HG02885 (cell line): Measurements from ENCODE around the gene GRID1.
"Not testable (repeated sequence)": the region's sequence is repeated elsewhere in the genome, so short reads cannot be mapped to it uniquely, and the experiment has no call there.

Source experiments
- ATAC-seq: cut with Tn5 transposase; IDR thresholded peaks from one replicate; pipeline ENCODE4 v1.9.1; 2021; ENCODE audit warnings: mild to moderate bottlenecking; ENCODE audit not compliant: unreplicated experiment, poor library complexity

Gene GRID1

DNA sequence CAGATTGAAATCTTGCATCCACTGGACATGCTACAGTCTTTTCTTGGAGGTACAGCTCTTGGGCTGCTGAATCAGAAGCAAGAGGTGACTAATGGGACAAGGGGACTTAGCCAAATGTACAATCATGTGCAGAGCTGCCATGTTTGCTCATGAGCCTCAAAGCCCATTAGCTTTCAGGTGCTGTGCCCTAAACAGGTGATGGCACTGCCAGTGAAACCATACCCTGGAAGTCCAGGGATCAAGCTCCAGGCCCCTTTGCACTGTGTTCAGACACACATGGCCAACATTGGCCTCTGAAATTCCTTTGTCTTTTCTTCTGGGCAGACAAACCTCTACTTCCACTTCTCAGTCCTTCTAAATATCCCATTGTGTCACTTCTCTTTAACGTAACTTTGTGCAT is 328.2 kb downstream of the GRID1 start:
- ATAC-seq = no peak

DNA sequence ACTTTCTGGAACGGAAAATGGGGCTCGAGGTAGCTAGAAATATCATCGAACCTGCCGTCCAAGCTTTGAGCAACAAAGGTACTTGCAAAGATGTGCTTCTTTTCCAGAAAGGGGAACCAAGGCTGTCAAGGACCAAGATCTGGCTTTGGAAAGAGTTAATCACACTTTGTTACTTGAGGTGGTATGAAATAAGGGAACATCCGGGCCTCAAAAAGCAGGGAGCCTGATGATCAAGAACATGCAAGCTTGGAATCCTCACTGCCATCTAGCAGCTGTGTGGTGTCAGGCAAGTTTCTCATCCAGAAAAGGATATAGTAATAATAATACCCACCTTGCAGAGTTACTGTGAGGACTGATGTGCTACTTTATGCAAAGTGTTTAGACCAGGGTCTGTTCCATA is 329.5 kb downstream of the GRID1 start:
- no peak for ATAC-seq

DNA sequence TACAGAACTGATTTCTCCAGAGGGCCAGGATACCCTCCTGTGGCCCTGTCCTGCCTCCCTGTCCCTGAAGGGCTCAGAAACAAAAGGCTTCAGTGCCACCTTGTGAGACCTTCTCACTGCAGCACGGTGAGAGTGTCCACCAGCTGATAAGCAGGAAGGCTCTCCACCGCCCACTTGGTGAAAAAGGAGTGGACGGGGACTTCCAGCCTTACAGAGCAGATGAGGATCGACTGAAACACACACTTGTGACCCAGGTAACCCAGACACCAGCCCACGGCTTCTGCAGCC is 330.1 kb downstream of the GRID1 start:
- no peak for ATAC-seq

DNA sequence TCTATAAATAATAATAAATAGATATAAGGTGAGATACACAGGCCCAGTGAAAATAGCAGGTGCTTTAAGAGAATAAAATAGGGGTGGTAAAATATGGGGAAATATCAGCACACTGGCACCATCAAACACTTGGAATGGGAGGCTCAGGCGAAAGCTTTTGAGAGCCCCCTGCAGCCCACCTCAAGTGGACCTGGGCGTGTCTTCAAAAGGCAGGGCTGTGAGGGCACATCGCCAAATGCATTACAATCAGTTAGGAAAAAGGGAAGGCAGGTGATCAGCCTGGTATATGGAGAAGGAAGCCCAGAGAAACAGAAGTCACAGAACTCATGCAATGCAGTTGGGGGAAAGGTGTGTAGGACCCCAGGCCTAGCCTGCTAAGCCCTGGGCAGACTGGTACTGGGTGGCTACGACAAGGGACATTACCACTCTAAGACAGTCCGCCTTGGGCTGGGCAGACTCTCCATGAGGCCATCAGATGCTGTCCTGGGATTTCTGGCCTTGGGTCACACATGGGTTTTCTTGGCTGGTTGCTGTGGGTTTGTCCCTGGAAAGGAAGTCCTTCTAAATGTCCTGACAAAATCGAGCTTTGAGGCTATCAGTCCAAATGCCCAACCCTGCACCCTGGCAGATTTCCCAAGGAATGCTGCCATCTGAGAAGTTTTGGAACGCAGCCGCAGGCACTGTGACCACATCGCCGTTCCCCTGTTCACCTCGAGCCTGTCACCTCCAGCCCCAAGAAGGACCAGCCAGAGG is 330.6 kb downstream of the GRID1 start:
- ATAC-seq = no peak

DNA sequence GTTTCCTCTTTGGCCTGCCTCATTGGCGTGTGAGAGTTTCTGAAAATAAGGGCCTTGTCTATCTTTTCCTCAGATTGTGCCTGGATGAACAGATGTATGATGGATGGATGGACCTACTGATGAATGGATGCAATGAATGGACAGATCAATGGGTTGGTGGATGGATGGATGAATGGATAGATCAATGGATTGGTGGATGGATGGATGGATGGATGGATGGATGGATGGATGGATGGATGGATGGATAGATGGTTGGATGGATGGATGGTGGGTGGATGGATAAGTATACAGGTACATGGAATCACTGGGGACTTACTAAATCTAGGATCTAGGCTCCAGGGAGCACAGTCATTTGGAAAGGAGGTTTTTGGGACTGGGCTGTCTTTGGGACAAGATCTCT is 331.9 kb downstream of the GRID1 start:
- no peak for ATAC-seq

DNA sequence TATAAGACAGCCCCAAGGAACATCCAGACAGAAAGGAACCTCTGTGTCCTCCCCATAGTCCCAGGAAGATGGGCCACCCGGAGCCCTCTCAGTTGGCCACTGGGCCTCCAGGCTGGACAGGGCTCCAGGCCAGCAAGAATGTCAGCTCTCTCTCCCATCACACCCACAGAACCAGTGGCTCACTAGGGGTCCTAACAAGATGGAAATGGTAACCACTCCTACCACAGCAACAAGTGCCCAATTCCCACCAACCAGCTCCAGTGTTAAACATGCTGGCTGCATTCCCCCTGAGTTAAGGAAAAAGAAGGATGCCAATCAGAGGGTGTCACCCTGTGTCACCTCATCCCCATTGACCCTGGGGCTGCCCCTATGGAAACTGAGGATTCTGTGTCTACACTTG is 333.0 kb downstream of the GRID1 start:
- ATAC-seq = no peak

DNA sequence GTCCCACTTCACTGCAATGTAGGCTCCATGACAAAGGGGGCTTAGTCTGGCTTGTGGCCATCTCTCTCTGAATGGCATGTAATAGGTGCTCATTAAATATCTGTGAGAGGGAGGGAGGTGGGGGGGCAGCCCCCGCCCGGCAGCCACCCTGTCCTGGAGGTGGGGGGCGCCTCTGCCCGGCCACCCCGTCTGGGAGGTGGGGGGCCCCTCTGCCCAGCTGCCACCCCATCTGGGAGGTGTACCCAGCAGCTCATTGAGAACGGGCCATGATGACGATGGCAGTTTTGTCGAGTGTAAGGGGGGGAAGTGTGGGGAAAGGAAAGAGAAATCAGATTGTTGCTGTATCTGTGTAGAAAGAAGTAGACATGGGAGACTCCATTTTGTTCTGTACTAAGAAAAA is 334.5 kb downstream of the GRID1 start:
- not testable (repeated sequence) for ATAC-seq

DNA sequence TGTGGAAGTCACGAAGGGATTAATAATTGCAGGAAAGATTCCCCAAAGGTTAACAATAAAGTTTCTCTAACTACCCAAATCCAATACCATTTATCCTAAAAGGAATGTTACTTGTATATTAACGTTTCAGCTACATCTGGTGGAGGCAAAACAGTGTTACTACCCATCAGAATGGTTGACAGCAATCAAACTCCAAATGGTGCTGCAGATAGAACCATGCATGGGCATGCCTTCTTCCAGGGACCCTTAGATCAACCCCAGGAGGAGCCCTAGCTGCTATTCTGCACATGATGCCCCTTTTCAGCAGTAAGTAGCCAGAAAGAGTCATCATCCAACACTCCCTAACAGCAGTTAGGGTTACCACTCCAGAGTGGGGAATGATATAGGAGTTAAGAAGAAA is 336.3 kb downstream of the GRID1 start:
- no peak for ATAC-seq

DNA sequence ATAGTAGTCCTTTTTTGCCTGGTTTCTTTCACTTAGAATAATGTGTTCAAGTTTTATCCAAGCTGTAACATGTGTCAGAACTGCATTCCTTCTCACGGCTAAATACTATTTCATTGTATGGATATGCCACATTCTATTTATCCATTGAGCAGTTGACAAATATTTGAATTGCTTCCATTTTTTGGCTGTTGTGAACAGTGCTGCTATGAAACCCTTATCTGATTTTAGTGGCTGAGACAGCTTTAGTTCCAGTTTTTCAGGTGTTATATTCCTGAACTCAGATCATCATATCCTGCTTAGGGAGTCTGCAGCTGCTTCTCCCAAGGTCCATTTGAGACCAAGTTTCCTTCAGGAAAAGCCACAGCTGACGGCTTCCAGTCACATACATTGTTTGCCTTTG is 339.2 kb downstream of the GRID1 start:
- ATAC-seq = no peak

DNA sequence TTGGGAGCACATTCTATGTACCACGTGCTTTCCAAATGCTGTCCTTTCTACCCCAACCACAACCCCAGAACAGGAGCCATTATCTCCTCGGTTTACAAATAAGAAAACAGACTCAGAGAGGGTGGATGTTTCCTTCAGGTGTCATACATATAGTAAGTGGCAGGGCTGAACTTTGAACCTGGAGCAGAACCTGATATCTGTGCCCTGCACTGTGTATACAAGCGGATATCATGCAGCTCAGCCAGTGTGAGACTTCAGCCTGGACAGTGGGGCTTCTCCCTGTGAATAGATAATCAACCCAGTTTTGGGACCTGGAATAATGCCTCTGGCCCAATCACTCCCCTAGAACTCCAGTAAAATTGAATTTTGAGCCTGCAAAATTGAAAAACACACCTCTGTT is 341.1 kb downstream of the GRID1 start:
- no peak for ATAC-seq

DNA sequence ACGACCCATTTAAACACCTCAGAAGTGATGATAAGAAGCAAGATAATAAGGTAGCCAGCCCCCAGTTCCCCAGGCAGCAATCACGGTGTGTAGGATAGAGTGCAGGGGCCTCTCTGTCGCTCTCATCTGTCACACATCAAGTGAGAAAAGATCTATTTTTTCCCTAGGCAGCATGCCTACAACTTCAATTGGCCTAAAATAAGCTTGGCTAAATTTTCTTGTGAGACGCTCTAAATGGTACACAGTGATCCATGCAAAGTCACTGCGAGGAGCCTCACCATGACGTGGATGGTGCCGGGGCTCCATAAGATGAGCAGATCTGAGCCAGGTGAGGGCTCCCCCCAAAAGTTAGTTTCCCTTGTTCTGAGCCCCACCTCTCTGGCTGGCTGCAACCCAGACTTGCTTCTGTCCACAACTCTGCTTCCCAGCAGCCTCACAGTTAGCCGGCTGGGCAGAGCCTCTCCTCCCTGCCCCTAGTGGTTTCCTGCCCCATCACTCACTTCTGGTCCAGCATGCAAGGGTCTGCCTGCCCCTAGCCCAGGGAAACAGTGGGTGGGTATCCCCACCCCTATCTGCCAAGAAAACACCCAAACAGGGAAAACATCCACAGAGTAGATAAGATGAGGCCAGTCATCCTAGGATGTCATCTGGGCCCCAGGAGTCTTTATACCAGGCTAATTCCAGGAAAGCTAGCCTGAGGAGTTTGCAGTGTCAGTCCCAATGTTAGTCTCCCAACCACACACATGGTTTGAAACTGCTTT is 342.1 kb downstream of the GRID1 start:
- ATAC-seq = no peak

DNA sequence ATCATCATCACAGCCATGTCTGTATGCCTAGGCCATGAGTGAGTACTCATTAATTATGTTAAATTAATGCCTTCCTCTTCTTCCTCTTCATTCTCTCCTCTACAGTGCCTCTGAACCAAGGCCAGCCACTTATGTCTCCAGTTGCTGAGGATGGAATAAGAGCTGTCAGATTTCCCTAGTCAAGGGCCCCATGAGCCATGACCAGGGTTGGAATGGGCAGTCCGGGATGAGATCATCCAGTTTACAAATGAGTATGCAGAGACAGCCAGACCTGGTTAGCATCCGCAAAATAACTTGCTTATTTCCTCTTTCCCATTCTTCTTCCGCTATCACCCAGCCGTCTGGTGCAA is 342.7 kb downstream of the GRID1 start:
- ATAC-seq = no peak

DNA sequence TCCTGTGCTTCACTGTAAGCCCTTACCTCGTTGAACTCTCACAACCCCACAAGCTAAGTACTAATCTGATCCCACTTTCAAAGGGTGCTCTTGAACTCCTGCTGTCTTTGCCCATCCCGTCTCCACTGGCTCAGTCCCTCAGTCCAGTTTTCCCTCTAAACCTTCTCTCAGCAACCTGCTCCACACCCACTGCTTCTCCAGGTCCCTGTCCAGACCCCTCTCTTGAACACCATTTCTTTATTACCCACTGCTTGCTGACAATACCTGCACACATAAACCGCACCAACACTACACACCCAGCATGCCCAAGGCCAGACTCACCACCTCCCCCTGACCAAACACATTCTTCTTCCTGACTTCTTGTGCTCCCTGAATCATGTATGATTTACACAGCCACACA is 343.3 kb downstream of the GRID1 start:
- ATAC-seq = no peak

DNA sequence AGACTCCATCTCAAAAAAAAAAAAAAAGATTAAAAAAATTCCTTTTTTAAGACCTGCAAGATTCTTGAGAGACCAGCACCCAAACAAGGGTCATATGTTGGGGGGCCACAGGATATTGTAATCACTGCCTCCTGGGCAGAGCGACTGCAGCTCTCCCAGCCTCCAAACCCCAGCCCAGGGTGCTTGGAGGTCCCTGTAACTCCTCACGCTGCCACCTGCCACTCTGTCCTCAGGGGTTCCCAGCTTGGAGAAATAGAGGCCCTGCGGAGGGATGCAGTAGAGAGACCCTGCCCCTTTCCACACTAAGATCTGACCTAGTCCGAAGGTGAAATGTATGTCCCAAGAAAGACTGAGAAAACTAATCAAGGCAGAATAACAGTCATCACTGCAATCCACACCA is 343.7 kb downstream of the GRID1 start:
- ATAC-seq = no peak

DNA sequence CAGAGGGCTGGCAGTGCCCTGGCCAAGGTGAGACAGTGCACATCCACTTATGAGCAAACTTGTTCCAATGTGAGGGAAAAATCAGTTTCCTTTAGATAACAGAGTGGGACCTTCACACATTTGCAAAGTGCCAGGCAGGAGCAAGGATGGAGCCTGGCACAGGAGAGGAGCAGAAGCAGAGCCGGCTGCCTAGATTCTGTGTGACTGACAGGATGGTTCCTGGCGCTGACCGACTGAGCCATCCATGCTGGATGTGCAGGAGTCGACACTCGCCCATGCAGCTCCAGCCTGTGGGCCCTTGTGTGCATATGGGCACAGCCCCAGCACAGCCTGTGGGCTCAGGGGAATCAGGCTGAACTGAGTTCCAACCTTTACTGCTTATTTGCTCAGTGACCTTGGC is 346.5 kb downstream of the GRID1 start:
- no peak for ATAC-seq

DNA sequence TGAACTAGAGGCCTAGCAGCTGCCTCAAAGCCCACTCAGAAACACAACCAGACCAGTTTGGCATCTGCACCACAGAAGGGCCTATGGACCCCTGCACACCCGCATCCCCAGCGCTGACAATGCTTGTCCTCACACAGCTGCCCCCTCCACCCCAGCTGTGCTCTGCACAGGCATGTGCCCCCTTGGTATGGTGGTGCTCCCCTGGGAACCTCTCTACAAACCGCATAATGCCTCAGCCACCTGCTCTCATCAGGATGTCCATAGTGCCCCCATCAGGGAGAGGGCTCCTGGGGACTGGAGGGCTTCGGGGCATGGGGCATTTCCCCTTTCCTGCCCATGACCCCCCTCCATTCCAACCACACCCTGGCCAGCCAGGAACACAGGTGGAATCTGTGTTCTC is 347.5 kb downstream of the GRID1 start:
- ATAC-seq = no peak

DNA sequence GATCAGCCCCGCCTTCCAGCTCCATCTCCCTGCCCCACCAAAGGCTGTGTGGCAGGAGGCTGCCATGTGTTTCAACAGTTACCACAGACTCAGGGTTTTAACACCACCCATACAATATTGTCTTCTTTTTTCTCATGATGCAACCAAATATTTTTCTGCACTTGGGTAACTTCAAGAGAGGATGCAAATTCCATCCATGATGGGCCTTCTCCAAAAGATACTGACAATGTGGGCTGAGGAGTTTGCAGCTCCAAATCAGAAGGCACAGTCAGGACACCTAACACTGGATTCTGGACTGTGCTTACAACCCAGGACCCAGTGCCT is 347.9 kb downstream of the GRID1 start:
- no peak for ATAC-seq

DNA sequence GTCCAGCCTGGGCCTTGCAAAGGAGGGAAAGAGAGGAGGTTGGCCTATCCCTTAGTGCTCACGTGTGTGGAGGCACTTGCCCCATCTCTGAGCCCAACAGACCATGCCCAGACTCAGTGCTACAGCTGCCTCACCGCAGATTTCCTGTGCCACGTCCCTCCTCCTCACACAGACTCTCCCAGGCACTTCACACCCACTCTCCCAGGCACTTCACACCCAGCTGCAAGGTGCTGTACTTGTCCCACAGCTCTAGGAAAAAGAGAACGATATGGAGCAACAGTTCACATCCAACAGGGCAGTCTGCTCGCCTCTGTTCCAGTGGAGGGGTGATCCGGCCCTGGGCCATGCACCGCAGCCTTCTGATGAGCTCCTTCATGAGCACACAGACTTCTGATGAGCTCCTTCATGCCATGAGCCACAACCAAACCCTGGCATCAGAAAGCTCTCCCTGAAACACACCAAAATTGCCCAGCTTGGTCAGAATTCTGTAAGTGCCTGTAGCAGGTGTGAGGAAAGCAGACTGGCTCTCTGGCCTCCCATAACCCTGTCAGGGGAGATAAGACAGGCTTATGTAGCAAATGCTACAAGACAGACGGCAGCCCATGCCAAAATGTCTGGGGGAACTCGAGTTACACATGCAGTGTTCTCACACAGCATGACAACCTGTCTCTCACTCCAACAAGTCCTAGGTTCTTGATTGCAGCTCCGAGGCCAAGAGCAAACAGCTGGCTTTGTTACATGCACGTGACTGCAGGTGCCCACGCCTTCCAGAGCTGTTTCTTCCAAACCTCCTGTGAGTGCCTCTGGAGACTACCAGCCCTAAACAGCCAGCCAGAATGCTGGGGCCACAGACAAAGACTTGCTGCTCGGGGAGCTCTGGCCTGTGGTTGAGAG is 348.5 kb downstream of the GRID1 start:
- ATAC-seq = no peak

DNA sequence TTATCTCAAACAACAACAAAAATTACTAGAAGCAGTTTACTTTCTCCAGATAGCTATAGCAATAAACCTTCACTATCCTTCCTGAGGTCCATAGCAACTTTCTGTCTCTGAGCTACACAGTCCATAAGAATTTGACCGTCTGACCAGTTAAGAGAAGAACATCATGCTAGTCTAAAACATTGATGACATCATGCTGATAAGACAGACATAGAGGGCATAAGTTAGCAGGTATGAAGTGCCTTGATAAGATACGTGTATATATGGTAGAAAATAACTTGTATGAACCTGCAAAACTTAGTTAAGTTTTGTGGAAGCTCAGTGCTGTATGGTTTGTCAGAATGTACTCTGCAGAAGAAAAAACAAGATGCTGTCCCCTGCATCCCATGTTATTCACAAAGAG is 353.0 kb downstream of the GRID1 start:
- ATAC-seq = no peak

DNA sequence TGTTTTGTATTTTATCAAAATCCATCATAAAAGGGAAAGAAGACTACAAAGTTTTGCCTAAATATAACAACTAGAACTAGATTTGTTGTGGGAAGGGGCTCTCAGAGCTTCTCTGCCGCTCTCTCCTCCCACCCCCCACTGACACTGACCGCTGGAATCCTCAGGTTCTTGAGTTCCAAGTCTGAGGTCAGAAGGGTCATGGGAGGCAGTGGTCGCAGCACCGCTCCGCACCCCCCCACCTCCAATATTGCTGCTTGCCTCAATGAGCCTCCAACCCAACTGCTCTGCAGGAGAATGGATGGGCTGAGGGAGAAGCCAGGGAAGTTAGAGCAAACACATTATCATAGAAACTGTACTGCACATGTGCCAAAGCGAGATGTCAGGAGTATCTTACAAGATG is 359.4 kb downstream of the GRID1 start:
- no peak for ATAC-seq

DNA sequence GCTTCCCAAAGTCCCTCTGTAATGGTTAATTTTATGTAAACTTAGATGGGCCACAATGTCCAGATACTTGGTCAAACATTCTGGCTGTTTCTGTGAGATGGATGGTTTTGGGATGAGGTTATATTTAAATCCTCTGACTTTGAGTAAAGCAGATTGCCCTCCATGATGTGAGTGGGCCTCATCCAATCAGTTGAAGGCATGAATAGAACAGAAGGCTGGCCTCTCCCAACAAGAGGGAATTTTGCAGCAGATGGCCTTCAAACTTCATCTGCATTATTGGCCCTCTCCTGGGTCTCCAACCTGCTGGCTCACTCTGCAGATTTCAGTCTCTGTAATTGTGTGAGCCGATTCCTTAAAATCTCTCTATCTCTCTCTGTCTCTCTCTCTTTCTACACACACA is 362.3 kb downstream of the GRID1 start:
- no peak for ATAC-seq

DNA sequence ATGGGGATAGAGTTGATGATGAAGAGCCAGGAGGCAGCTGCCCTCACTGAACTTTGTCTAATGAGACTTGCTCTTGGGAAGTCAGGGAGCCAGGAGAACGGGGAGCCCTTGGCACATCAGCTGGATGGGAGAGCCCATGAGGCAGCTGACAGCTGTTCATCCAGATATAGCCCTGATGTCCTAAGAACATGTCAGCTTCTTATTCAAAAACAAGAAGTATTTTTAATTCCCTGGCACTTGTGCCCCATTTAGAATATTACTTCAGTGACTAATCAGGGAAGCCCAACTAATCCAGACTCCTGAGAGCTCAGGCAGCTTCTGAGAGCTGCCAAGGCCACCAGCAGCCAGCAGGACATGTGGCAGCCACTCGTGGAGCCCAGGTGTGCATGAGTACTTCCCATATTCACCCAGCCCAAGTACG is 363.4 kb downstream of the GRID1 start:
- no peak for ATAC-seq
